ENCODE measurements around the gene CPT1B.
"Not testable (repeated sequence)": the region's sequence is repeated elsewhere in the genome, so short reads cannot be mapped to it uniquely, and the experiment has no call there.

Gene CPT1B

GRCh38 chr22:50526108-50526833 is 52.0 kb downstream of the CPT1B start:
- peak; percentile 90 for DNase-seq

DNA sequence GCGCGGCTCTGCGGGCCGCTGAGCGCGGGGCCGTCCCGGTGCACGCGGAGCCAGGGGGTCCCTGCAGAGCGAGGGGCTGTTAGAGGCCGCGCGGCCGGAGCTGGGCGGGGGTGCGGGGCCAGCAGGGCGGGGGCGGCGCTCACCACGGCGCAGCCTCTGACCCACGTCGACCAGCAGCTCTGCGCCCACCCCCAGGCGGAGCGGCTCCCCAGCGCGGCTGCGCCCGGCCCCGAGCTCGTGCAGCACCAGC is 52.4 kb downstream of the CPT1B start:
- DNase-seq: no peak

- peak; percentile 98 for DNase-seq
These were observed 52.9 kb downstream of the CPT1B start, which contains the start of gene SCO2 for GRCh38 chr22:50525104-50525857. Gene SCO2 (minus strand): TSS chr22:50525598. CDS start chr22:50524411, 1,187 bp downstream.

DNA sequence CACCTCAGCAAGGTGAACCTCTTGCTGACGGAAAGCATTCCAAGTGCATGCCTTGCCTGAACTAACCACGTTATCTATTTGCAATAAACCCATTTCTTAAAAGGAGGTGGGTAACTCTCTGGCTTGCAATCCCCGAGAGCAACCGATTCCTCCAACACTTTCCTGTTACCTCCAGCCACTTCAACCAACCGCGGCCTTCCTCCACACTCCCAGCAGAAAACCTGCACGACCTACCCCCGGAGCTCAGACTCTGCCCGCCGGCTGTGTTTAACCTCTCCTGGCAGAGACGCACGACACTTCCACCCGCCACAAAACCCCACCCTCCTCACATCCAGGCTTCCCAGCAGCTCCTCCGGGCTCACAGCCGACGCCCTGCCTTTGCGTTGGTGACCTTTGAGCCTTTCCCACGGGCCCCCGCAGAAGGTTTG is 53.5 kb downstream of the CPT1B start:
- no peak for DNase-seq

DNA sequence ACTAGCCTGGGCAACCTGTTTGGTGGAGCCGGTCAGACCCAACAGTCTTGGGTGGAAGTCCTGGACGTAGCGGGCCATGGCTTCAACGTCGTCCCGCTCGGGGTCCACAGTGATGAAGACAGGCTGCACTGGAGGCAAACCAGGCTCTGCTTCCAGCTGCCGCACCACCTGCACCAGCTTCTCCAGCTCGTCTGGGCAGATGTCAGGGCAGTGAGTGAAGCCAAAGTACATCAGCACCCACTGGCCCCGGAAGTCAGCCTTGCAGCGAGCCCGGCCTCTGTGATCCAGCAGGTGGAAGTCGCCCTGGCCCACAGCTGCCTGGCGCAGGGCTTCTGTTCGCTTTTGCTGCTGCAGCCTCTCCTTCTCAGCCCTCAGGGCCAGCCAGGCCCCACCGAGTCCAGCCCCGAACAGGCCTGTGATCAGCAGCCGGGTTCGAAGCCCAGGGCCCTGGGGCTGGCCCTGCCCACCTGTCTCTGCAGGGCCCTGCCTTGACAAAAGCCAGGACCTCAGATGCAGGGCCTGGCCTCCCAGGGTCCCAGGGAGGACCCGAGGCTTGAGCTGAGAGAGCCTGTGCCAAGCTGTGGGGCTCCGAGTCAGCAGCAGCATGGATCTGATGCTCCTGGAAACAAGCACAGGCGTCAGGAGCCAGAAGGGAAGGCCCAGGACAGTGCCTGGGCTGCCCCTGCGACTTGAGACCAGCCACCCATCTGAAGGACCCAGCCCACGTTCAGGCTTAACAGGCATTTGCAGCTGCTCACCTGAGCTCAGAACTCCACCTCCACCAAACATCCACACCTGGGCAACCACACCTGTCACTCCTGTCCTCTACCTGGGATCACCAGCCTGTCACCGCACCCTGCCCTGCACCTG is 54.2 kb downstream of the CPT1B start:
- no peak for DNase-seq

GRCh38 chr22:50523458-50523805 is 54.8 kb downstream of the CPT1B start:
- no peak for DNase-seq

- no peak for DNase-seq
These were observed 55.3 kb downstream of the CPT1B start for GRCh38 chr22:50522806-50523438.

GRCh38 chr22:50522208-50522805 is 55.9 kb downstream of the CPT1B start:
- no peak for DNase-seq

DNA sequence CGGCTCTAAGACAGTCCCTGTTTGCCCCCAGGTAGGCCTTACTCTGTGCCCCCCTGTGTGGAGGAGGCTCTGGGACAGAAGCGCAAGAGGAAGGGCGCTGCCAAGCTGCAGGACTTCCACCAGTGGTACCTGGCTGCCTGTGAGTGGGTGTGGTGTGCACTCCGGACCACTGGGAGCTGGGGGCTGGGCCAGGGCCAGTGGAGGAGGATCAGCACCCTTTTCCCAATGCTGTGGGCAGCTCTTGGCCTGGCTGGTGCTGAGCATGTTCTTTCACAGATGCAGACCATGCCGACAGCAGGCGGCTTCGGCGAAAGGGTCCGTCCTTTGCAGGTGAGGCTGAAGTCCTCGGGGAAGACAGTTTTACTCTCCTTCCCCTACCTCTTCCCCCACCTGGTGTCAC is 56.5 kb downstream of the CPT1B start:
- no peak for DNase-seq

- DNase-seq: no peak
These were observed 57.3 kb downstream of the CPT1B start for GRCh38 chr22:50520826-50521453.

- DNase-seq: not testable (repeated sequence)
These were observed 58.0 kb downstream of the CPT1B start for GRCh38 chr22:50520184-50520583.

DNA sequence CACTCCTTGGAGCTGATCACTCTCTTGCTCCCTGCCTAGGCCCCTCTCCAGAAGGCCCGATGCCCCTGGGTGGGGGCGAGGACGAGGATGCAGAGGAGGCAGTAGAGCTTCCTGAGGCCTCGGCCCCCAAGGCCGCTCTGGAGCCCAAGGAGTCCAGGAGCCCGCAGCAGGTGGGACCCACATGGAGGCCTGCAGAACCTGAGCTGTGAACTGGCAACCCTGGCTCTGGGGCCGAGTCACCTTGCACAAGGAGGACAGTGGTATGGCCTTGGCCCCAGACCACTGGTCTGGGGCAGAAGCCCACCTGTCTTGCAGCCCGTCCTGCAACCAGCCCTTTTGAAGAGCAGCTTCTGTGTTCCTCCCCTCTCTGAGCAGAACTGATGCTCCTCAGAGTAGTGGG is 59.1 kb downstream of the CPT1B start:
- DNase-seq: no peak

Measured in CD4-positive, alpha-beta T cell treated with Interleukin-17A for 4 hours (primary cell).